Middle frontal gyrus (tissue), 1 donor: Measurements from ENCODE around the gene LAIR2.

Experiments
- DNase-seq: peaks from one replicate; pipeline ENCODE4 v3.0.0-alpha.2; 2015; ENCODE audit warnings: low spot score; ENCODE audit errors: extremely low spot score

Gene LAIR2

DNA sequence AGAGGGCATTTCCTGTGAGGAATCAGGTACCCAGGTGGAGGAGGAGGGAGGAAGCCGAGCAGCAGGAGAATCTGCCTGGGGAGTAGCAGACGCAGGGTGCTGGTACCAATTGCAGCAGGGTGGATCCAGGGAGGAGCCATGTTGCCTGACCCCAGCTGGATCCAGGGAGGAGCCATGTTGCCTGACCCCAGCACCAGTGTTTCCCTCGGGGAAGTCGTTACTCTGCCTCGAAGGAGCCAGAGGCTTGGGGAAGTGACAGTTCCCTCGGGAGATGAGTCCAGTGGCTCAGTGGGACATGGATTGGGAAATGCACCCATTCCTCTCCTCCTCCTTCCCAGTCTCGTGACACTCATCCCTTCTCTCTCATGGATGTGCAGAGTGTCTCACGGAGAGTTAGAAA is 31.5 kb downstream of the LAIR2 start:
- no peak for DNase-seq

DNA sequence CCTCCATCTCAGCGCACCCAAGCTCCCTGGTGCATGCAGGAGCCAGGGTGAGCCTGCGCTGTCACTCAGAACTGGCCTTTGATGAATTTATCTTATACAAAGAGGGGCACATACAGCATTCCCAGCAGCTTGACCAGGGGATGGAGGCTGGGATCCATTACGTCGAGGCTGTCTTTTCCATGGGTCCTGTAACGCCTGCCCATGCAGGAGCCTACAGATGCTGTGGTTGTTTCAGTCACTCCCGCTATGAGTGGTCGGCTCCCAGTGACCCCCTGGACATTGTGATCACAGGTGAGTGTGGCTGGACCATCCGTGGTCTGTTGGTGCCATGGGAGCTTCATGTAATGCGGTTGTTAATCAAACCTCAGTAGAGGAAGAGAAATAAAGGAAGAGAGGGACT is 33.0 kb downstream of the LAIR2 start:
- no peak for DNase-seq

DNA sequence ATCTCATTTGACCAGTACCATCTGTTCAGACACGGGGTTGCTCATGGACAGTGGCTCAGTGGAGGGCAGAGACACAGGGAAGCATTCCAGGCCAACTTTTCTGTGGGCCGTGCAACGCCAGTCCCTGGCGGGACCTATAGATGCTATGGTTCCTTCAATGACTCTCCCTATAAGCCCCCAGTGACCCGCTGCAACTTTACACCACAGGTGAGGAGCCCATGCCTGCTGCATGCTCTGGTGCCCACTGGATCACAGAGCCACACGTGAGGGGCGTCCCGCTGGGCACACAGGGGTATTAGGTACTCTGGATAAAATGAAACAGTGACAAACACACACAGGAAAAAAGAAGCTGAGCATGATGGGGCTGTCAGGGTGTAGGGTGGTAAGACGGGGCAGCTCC is 34.3 kb downstream of the LAIR2 start:
- no peak for DNase-seq

DNA sequence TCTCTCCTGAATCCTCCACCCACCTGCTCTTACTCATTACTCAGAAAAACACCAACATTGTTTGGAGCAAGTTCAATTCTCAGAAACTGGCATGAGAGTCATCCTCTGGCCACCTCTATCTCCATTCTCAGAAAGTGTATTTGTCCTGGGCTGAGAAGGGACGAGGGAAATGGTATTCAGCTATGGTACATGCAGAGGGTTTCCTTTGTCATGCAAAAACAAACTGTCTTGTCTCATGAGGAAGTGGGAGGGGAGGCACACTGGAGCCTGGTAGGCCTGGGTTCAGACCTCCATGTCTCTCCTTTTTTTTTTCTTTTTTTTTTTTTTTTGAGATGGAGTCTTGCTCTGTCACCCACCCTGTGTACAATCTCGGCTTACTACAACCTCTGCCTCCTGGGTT is 39.1 kb downstream of the LAIR2 start:
- no peak for DNase-seq

DNA sequence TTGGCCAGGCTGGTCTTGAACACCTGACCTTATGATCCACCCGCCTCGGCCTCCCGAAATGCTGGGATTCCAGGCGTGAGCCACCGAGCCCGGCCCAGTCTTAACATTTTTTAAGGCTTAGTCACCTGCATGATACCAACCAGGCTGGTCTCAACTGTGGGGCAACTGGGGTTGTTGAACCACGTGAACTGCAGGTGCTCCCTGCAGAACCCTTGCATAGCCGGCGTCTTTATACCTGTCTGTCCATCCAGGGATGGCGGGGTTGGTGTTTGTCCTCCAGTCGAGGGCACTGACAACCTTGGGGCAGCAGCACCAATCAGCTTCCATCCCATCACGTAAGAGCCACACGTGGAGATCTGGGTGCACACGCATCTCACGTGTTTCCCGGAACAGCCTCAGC is 46.2 kb downstream of the LAIR2 start:
- no peak for DNase-seq

DNA sequence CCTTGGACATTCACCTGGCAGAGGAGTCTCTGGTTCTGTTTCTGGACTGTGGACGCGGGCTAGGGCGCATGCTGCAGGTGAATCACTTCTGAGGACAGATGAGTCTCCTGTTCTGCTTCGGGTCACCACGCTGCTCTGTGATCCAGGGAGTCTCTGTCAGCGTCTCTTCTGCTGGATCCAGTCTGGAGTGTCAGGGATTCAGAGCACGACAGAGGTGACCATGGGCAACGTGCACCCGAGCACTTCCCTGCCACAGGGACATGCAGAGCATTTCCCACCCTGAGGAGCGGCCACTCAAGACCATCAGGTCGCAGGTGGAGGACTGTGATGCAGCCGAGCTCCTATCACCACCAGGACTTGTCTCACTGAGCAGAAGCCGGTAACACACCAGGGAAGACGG is 46.6 kb downstream of the LAIR2 start:
- no peak for DNase-seq

DNA sequence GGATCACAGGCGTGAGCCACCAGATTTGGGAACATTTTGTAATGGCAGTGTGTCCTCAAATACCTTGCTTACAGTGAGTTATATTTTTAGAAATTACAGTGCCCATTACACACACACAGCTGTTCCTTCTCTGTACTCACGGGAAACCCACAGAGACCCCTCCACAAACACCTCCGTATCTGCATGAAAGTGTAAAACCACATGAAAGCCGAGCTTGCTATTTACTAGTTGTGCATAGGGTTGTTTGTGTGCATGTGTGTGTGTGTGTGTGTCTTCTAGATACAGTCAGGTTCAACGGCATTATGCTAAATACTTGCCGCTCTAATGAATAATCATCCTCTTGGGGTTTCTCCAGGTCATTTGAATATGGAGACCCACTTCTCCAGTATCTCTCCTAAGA is 48.7 kb downstream of the LAIR2 start:
- no peak for DNase-seq

DNA sequence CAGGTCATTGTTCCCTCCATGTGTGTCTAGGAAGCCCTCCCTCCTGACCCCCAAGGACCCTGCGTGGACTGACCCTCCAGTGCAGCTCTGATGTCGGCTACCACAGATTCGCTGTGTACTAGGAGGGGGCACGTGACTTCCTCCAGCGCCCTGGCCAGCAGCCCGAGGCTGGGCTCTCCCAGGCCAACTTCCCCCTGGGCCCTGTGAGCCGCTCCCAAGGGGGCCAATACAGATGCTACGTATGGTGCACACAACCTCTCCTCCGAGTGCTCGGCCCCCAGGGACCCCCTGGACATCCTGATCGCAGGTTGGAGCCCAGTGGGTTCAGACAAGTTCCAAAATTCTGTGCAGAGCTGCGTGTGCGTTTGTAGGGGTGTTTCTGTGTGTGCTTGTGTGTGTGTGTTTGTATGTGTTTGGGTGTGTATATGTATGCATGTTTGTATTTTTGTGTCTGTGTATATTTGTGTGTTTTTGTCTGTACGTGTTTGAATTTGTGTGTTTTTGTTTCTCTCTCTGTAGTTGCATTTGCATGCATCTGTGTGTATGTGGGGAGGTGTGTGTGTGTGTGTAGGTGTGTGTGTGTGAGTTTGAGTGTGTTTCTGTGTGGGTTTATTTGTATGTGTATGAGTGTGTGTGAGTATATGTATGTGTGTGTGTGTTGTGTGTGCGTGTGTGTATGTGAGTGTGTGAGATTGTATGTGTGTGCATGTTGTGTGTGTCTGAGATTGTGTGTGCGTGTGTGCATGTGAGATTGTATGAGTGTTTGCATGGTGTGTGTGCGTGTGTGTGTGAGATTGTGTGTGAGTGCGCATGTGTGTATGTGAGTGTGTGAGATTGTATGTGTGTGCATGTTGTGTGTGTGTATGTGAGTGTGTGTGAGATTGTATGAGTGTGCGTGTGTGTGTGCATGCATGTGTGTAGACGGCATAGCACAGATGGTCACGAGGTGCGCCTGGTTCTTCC is 49.6 kb downstream of the LAIR2 start:
- no peak for DNase-seq

DNA sequence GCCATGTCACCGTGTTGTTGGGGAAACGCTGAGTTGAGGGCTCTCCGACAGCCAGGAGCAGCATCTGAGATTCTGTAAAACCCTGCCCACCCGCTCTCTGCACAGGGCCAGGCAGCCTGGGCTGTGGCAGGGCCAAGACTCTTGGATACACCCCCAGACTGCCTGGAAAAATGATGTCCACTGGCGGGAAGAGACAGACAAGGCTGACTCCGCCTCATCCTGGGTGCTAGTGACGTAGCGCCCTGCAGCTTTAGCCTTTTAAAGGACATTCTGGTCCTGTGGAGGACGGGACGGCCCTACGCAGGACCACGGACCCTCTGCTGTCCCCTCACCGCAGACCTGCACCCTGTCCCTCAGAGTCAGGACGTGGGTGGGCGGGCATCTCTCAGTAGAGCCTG is 50.3 kb downstream of the LAIR2 start:
- DNase-seq, result no peak

DNA sequence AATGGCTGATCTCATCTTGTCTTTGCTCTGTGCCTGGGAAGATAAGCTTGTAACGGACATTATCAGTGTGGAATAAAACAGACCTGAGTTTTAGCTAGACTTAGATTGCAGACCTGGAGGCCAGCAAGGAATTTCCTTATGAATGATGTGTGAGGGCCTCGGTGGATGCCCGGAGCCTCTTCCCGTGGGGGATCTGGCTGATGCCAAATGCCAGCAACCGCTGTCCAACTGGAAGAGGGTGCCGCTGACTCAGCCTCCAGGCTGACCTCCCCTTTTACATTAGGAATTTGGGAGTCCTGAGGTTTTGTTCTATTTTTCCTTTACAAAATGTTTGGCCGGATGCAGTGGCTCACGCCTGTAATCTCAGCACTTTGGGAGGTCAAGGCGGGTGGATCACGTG is 51.4 kb downstream of the LAIR2 start:
- DNase-seq, result no peak

DNA sequence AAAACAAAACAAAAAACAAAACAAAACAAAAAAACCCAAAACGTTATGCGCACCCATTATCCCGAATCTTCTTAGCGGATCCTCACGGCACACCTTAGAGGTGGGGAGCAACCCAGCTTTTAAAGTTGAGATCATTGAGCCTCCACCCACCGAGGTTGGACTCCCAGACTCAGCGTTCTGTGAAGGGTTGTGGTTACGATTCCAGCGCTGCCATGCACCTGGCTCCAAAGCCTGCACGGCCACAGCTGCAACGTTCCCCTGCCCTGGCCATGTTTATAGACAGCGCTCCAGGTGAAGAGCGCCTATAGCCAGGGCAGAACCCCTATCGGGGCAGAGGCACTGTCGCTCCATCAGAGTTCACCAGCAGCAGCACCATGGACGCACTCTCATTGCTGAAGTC is 52.3 kb downstream of the LAIR2 start:
- no peak for DNase-seq

DNA sequence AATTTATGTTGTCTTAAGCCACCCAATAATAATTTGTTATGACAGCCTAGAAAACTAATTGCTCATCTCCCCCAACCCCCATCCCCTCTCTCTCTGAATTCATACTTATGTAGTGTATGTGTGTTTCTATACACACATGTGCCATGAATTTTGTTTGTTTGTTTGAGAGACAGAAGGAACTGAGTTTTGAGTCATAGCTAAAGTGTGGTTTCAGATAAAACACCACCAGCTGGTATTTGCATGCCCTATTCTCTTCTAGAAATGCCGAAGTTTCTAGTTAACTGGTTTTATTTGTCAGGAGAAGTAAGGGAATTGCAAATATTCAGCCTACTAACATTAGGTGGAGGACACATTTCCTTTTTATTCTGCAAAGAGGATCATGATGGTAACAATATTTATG is 53.6 kb downstream of the LAIR2 start:
- DNase-seq, result no peak

DNA sequence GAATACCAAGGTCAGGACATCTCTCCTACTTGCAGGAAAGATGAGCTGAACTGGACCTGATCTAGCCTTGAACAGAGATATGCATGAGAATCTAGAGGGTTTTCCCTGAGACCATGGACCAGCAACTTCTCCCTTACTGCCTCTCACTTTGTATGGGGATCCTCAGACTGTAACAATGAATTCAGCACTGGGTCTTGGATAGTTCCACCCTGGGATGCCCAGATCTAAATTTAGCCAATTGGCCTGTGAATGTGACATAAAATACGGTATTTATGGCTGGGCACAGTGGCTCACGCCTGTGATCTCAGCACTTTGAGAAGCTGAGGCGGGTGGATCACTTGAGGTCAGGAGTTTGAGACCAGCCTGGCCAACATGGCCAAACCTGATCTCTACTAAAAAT is 55.7 kb downstream of the LAIR2 start:
- no peak for DNase-seq
